K562 treated with DMSO at 1 percent for 24 hours (cell line): Measurements from ENCODE around the gene TMED10. TPM values are rescaled to one million over a fixed set of nuclear protein-coding genes. Genes with fewer than 3 reads are reported as not detected.

Source experiments
- total RNA-seq: library from RNA; unstranded; fragments of 300-600 nt; gene quantifications from 2 replicates; pipeline ENCODE4 v1.2.3, GENCODE V29; 2022; ENCODE audit warnings: low read depth; ENCODE audit not compliant: insufficient read depth

TMED10 gene
- total RNA-seq, result 79.9 and 105 TPM in 2 replicates

GRCh38 chr14:75176142-75176820 is at the start of gene TMED10:
Gene TMED10 (minus strand): TSS chr14:75176612. CDS start chr14:75176579, 33 bp downstream.

GRCh38 chr14:75126679-75127473 is 49.5 kb downstream of the TMED10 start, which contains the start of gene NEK9:
Gene NEK9 (minus strand): TSS chr14:75127048. CDS start chr14:75126921, 127 bp downstream.

Other genes with a start within 250 kb of the TMED10 start
- 1.1 and 2.0 TPM in 2 replicates for gene PGF, start 221.0 kb downstream of the TMED10 start, total RNA-seq
- 25.6 and 33.0 TPM in 2 replicates for gene EIF2B2, start 173.7 kb downstream of the TMED10 start, total RNA-seq
- gene MLH3, start 125.1 kb downstream of the TMED10 start, total RNA-seq, result 3.6 and 3.8 TPM in 2 replicates
- 37.6 and 41.1 TPM in 2 replicates for gene ACYP1, start 112.6 kb downstream of the TMED10 start, total RNA-seq
- gene ZC2HC1C, start 107.0 kb downstream of the TMED10 start, total RNA-seq, result 8.4 and 8.8 TPM in 2 replicates
- 29.1 and 36.4 TPM in 2 replicates for gene NEK9, start 49.6 kb downstream of the TMED10 start, total RNA-seq
- 6.4 and 7.3 TPM in 2 replicates for gene FOS, start 102.2 kb upstream of the TMED10 start, total RNA-seq